MCF 10A (cell line): ENCODE data around the gene CLEC16A. TPM values are rescaled to one million over a fixed set of nuclear protein-coding genes. Genes with fewer than 3 reads are reported as not detected.

ENCODE experiments used
- BruUV-seq: library from RNA; stranded (reverse); fragments of 400-500 nt; replicated peaks from 2 replicates; lab custom pipeline; 2021; lab: Mats Ljungman, UMichigan
- CTCF ChIA-PET: fragments of 300-600 bp; sonication (Branson Sonifier 250); formaldehyde crosslinking; extraction: SDS; loops from one replicate; lab custom pipeline; 2021; ENCODE audit warnings: antibody characterized with exemption, inconsistent platforms; lab: Yijun Ruan, JAX
- POLR2A ChIA-PET: fragments of 300-600, 350-650 bp; sonication (Branson Sonifier 250); formaldehyde crosslinking; extraction: SDS; loops from one replicate; lab custom pipeline; 2020; ENCODE audit warnings: antibody characterized with exemption, inconsistent platforms; lab: Yijun Ruan, JAX
- DNase-seq: peaks from one replicate; pipeline ENCODE4 v3.0.0-alpha.2; 2018; ENCODE audit not compliant: unreplicated experiment
- H3K27ac Mint-ChIP-seq: one replicate; pipeline ENCODE4 v1.8.0; 2022; ENCODE audit warnings: mild to moderate bottlenecking, low read depth, mixed read lengths; ENCODE audit not compliant: unreplicated experiment
- H3K27me3 Mint-ChIP-seq: one replicate; pipeline ENCODE4 v1.8.0; 2022; ENCODE audit warnings: mixed read lengths; ENCODE audit not compliant: insufficient read depth, unreplicated experiment
- H3K36me3 Mint-ChIP-seq: one replicate; pipeline ENCODE4 v1.8.0; 2022; ENCODE audit warnings: mild to moderate bottlenecking, moderate library complexity, mixed read lengths; ENCODE audit not compliant: insufficient read depth, unreplicated experiment
- H3K4me1 Mint-ChIP-seq: one replicate; pipeline ENCODE4 v1.8.0; 2022; ENCODE audit warnings: mixed read lengths; ENCODE audit not compliant: insufficient read depth, unreplicated experiment
- H3K4me3 Mint-ChIP-seq: one replicate; pipeline ENCODE4 v1.8.0; 2022; ENCODE audit warnings: mild to moderate bottlenecking, moderate library complexity, mixed read lengths; ENCODE audit not compliant: unreplicated experiment
- H3K9me3 Mint-ChIP-seq: one replicate; pipeline ENCODE4 v1.8.0; 2022; ENCODE audit warnings: mixed read lengths; ENCODE audit not compliant: unreplicated experiment
- intact Hi-C: fragments of 100-400 bp; cut with micrococcal nuclease; formaldehyde crosslinking; loops from 2 replicates; pipeline ENCODE4 v1.14.1; 2022
- total RNA-seq: library from RNA; stranded (reverse); gene quantifications from 2 replicates; pipeline ENCODE4 v1.2.3, GENCODE V29; 2022
- TF ChIP-seq, protein P1 (sequence below): fragments of 200-600 bp; IDR thresholded peaks from one replicate; pipeline ENCODE4 v1.8.0; 2022; ENCODE audit warnings: antibody characterized with exemption, mild to moderate bottlenecking; ENCODE audit not compliant: unreplicated experiment

CLEC16A gene
- total RNA-seq, 1 experiment from 2014 or later, result 32.4 TPM

DNA sequence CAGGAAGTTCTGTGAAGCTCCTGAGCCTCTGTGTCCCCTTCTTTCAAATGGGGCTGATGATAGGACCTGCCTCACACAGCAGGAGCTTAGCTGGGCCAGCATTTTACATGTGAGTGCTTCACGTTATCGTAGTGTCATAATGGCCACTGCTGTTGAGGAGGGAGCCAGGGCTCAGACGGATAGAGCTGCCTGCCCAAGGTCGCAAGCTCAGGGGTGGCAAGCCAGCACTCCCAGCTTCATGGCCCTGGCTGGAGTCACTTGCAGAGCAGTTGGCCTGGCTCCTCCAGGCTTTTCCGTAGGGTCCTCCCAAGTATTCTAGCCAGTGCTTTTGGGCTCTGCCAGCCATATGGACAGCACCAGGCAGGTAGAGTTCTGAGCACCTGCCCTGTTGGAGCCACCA is 196.5 kb downstream of the CLEC16A start:
- TF ChIP-seq, protein P1, sequence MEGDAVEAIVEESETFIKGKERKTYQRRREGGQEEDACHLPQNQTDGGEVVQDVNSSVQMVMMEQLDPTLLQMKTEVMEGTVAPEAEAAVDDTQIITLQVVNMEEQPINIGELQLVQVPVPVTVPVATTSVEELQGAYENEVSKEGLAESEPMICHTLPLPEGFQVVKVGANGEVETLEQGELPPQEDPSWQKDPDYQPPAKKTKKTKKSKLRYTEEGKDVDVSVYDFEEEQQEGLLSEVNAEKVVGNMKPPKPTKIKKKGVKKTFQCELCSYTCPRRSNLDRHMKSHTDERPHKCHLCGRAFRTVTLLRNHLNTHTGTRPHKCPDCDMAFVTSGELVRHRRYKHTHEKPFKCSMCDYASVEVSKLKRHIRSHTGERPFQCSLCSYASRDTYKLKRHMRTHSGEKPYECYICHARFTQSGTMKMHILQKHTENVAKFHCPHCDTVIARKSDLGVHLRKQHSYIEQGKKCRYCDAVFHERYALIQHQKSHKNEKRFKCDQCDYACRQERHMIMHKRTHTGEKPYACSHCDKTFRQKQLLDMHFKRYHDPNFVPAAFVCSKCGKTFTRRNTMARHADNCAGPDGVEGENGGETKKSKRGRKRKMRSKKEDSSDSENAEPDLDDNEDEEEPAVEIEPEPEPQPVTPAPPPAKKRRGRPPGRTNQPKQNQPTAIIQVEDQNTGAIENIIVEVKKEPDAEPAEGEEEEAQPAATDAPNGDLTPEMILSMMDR, result no peak
- Mint-ChIP-seq H3K27me3 (no peaks in the 10 kb centered on the region), H3K36me3 (peaks cover 13% of the 10 kb centered on the region), H3K4me1 (peaks cover 41% of the 10 kb centered on the region), H3K9me3 (no peaks in the 10 kb centered on the region), H3K4me3 (no peak overlapping the region), H3K27ac (peak overlapping the region; percentile 71)
- DNase-seq, result no peak
- ChIA-PET POLR2A (no interaction called here), CTCF (no interaction called here)
- intact Hi-C loops, result no loop called here
- BruUV-seq, result no TSS peak

DNA sequence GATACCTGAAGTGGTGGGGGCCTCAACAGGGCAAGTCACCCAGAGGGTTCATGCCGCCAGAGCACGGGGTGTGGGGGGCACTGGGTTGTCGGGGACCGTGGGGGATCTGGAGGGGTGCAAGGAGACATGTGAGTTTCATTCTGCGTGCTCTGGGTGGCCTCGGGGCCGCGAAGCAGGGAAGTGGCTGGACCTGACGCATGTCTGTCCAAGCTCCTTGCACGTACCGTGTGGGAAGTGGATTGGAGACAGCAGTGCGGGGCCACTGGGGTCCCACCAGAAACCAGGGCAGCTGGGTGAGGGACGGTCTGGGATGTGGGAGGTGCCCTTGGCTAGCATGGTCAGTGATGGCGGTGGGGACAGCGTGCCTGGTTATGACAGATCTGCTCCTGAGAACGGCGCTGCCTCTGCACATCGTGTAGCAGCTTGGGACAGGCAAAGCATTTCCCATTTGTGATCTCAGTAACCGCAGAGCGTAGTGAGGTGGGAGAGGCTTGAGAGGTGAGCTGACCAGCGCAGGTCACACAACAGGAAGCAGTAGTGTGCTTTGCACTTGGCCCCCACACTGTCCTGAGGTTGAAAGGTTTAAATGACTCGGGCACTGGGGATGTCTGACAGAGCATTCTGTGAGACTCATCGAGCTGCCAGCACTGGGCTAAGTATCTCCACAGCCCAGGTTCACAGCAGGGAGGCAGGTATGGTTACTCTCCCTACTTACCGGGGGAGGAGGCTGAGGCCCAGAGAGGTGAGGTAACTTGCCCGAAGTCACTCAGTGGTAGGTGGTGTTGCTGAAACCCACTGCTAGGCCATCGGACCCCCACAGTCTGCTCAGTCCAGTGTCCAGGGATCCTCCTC is 197.3 kb downstream of the CLEC16A start:
- TF ChIP-seq, protein P1, result no peak
- intact Hi-C loops, result no loop called here
- no peak for DNase-seq
- Mint-ChIP-seq H3K4me1 (peaks cover 34% of the 10 kb centered on the region), H3K9me3 (no peaks in the 10 kb centered on the region), H3K27ac (peak overlapping the region; percentile 71), H3K36me3 (peaks cover 13% of the 10 kb centered on the region), H3K4me3 (no peak overlapping the region), H3K27me3 (no peaks in the 10 kb centered on the region)
- ChIA-PET CTCF (interaction anchor here (0.6 to 1.8 kb wide), 3 partner anchors 13 to 130 kb away, joined by 4 to 5 read pairs (median 5); no protein-coding TSS in a partner anchor), POLR2A (interaction anchor here (0.6 to 1.4 kb wide), 2 partner anchors 10 to 128 kb away, joined by 3 to 4 read pairs; no protein-coding TSS in a partner anchor)
- no TSS peak for BruUV-seq

DNA sequence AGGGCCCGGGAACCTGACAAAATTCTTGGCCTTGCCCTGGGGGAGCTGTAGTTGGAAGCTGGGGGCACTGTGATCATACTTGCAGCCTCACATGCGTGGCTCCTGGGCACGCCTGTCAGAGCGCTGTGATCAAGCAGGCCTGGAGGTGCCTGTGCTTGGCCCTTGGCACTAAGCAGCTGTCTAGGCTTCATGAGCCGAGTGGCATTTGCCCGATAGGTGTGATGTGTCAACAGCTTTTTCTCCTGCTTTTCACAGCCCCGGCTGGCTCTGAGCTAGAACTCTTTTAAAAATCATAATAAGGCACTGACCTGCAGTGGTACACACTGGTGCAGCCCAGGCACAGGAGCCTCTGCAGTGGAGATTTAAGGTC is 197.9 kb downstream of the CLEC16A start:
- intact Hi-C loops, result no loop called here
- Mint-ChIP-seq H3K27me3 (no peaks in the 10 kb centered on the region), H3K9me3 (no peaks in the 10 kb centered on the region), H3K36me3 (peaks cover 13% of the 10 kb centered on the region), H3K4me1 (peaks cover 29% of the 10 kb centered on the region), H3K4me3 (no peak overlapping the region), H3K27ac (no peak overlapping the region)
- CTCF ChIA-PET, result interaction anchor here (0.6 to 1.8 kb wide), 4 partner anchors 12 to 254 kb away, joined by 3 to 5 read pairs (median 4); no protein-coding TSS in a partner anchor
- no TSS peak for BruUV-seq
- TF ChIP-seq, protein P1, result no peak
- POLR2A ChIA-PET, result interaction anchor here (1.4 kb wide), 1 partner anchor 9 kb away, joined by 4 read pairs; no protein-coding TSS in a partner anchor
- no peak for DNase-seq

DNA sequence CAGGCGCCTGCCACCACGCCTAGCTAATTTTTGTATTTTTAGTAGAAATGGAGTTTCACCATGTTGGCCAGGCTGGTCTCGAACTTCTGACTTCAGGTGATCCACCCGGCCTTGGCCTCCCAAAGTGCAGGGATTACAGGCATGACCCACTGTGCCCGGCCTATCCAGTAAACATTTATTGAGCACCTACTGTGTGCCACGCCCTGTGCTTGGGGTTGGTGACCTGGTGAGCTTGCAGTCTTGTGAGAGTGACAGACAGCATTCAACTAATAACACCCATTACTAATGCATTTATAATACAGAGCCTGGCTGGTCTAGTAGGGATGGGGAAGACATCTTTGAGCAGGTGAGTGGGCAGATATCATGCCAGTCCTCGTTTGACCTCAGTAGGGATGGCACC is 198.6 kb downstream of the CLEC16A start:
- Mint-ChIP-seq H3K4me1 (peaks cover 23% of the 10 kb centered on the region), H3K4me3 (no peak overlapping the region), H3K27me3 (no peaks in the 10 kb centered on the region), H3K36me3 (peaks cover 13% of the 10 kb centered on the region), H3K27ac (no peak overlapping the region), H3K9me3 (no peaks in the 10 kb centered on the region)
- BruUV-seq, result no TSS peak
- DNase-seq, result no peak
- intact Hi-C loops, result no loop called here
- CTCF ChIA-PET, result interaction anchor here (0.8 to 1.8 kb wide), 2 partner anchors 112 to 253 kb away, joined by 3 to 5 read pairs; no protein-coding TSS in a partner anchor
- TF ChIP-seq, protein P1, result no peak
- POLR2A ChIA-PET, result interaction anchor here (1.4 kb wide), 1 partner anchor 9 kb away, joined by 4 read pairs; no protein-coding TSS in a partner anchor
